ENCODE data around the gene GGACT.
"Not testable (repeated sequence)": the region's sequence is repeated elsewhere in the genome, so short reads cannot be mapped to it uniquely, and the experiment has no call there.

The GGACT gene

GRCh38 chr13:100588331-100589177 is at the start of gene GGACT:
TSS of gene GGACT (minus strand) at chr13:100588789. CDS start at chr13:100532591, 56,198 bp downstream.
- peak; percentile 85 for DNase-seq

GRCh38 chr13:100637796-100638195 is 49.2 kb upstream of the GGACT start:
- no peak for DNase-seq

GRCh38 chr13:100637380-100637779 is 48.8 kb upstream of the GGACT start:
- no peak for DNase-seq

GRCh38 chr13:100636441-100636840 is 47.9 kb upstream of the GGACT start:
- no peak for DNase-seq

GRCh38 chr13:100636004-100636403 is 47.4 kb upstream of the GGACT start:
- DNase-seq, result no peak

- no peak for DNase-seq
Observed at GRCh38 chr13:100634696-100635095, 46.1 kb upstream of the GGACT start.

- no peak for DNase-seq
Observed at GRCh38 chr13:100633461-100633860, 44.9 kb upstream of the GGACT start.

GRCh38 chr13:100630555-100630954 is 42.0 kb upstream of the GGACT start:
- DNase-seq, result no peak

GRCh38 chr13:100627120-100627519 is 38.5 kb upstream of the GGACT start:
- DNase-seq, result no peak

- no peak for DNase-seq
Observed at GRCh38 chr13:100625447-100625846, 36.9 kb upstream of the GGACT start.

GRCh38 chr13:100620792-100621191 is 32.2 kb upstream of the GGACT start:
- no peak for DNase-seq

- DNase-seq, result no peak
Observed at GRCh38 chr13:100619940-100620339, 31.4 kb upstream of the GGACT start.

GRCh38 chr13:100618897-100619296 is 30.3 kb upstream of the GGACT start:
- DNase-seq, result not testable (repeated sequence)

- DNase-seq, result no peak
Observed at GRCh38 chr13:100613031-100613430, 24.4 kb upstream of the GGACT start.

- no peak for DNase-seq
Observed at GRCh38 chr13:100611678-100612492, 23.3 kb upstream of the GGACT start.

- DNase-seq, result no peak
Observed at GRCh38 chr13:100610391-100611347, 22.1 kb upstream of the GGACT start.

GRCh38 chr13:100608906-100609305 is 20.3 kb upstream of the GGACT start:
- DNase-seq, result peak; percentile 14

- DNase-seq, result no peak
Observed at GRCh38 chr13:100608489-100608888, 19.9 kb upstream of the GGACT start.

- no peak for DNase-seq
Observed at GRCh38 chr13:100604918-100605710, 16.5 kb upstream of the GGACT start.

GRCh38 chr13:100602493-100603111 is 14.0 kb upstream of the GGACT start:
- no peak for DNase-seq

- DNase-seq, result no peak
Observed at GRCh38 chr13:100601716-100602115, 13.1 kb upstream of the GGACT start.

Measured in activated naive CD4-positive, alpha-beta T cell treated with Interleukin-2 at 50 U/mL for 16 hours (primary cell).